Measurements from ENCODE around the gene CNKSR2. TPM values are rescaled to one million over a fixed set of nuclear protein-coding genes. Genes with fewer than 3 reads are reported as not detected.

Gene CNKSR2
- total RNA-seq, 1 experiment from 2014 or later: not detected

GRCh38 chrX:21678048-21678612 lies 303.9 kb downstream of the CNKSR2 start:
- DNase-seq (ENCODE audit: low read depth, low spot score): no peak
- ChIA-PET CTCF (no interaction called here), POLR2A (no interaction called here), RAD21 (ENCODE audit: low non-redundant PET in 1 of 2, low total read pairs in 2 of 2, uncharacterized antibody in 2 of 2, unreplicated experiment in 2 of 2) (no interaction called here)
- H3K27me3 ChIP-seq (ENCODE audit: insufficient read depth, low read length): no peaks in the 10 kb centered on the region
- no peak overlapping the region for H3K27ac ChIP-seq (ENCODE audit: low read depth, low read length)
- BruUV-seq (replicated peaks): no TSS peak
- H3K36me3 ChIP-seq (ENCODE audit: control insufficient read depth in 1 of 2, insufficient read depth in 2 of 2, low read length in 2 of 2): no peaks in the 10 kb centered on the region
- no peaks in the 10 kb centered on the region for H3K79me2 ChIP-seq (ENCODE audit: insufficient read depth, low read length)
- no peak overlapping the region for H3K4me3 ChIP-seq (replicated peaks in 1 of 2; ENCODE audit: low read depth in 1 of 2, low read length in 2 of 2)
- no peaks in the 10 kb centered on the region for H4K20me1 ChIP-seq (ENCODE audit: insufficient read depth)
- intact Hi-C loops (cut with micrococcal nuclease): no loop called here
- TF ChIP-seq CBX3 (IDR thresholded peaks at IDR 0.05; ENCODE audit: low read depth): no peak
- no peak for TF ChIP-seq JUND (IDR thresholded peaks at IDR 0.05)
- TF ChIP-seq CEBPB (IDR thresholded peaks at IDR 0.05; ENCODE audit: low read depth): no peak
- no peak for TF ChIP-seq SRF (IDR thresholded peaks at IDR 0.05; ENCODE audit: low read depth)
- TF ChIP-seq POLR2AphosphoS5 (IDR thresholded peaks at IDR 0.05; ENCODE audit: low read depth, low read length): no peak
- no peak for TF ChIP-seq ELF1 (IDR thresholded peaks at IDR 0.05; ENCODE audit: borderline replicate concordance, low read depth)
- no peak for TF ChIP-seq POLR2A (IDR thresholded peaks at IDR 0.05; ENCODE audit: borderline replicate concordance, extremely low read depth, insufficient read depth, insufficient read length)
- TF ChIP-seq EZH2 (IDR thresholded peaks at IDR 0.05): no peak
- TF ChIP-seq ZFX (IDR thresholded peaks at IDR 0.05): no peak
- TF ChIP-seq SP1 (IDR thresholded peaks at IDR 0.05; ENCODE audit: low read depth): no peak
- TF ChIP-seq SIN3A (IDR thresholded peaks at IDR 0.05; ENCODE audit: low read depth): no peak
- no peak for TF ChIP-seq FOSL1 (IDR thresholded peaks at IDR 0.05; ENCODE audit: low read depth)
- no peak for TF ChIP-seq ZNF274 (IDR thresholded peaks at IDR 0.05; ENCODE audit: low read depth, low read length)
- TF ChIP-seq EGR1 (IDR thresholded peaks at IDR 0.05; ENCODE audit: low read depth): no peak
- TF ChIP-seq, protein P1, sequence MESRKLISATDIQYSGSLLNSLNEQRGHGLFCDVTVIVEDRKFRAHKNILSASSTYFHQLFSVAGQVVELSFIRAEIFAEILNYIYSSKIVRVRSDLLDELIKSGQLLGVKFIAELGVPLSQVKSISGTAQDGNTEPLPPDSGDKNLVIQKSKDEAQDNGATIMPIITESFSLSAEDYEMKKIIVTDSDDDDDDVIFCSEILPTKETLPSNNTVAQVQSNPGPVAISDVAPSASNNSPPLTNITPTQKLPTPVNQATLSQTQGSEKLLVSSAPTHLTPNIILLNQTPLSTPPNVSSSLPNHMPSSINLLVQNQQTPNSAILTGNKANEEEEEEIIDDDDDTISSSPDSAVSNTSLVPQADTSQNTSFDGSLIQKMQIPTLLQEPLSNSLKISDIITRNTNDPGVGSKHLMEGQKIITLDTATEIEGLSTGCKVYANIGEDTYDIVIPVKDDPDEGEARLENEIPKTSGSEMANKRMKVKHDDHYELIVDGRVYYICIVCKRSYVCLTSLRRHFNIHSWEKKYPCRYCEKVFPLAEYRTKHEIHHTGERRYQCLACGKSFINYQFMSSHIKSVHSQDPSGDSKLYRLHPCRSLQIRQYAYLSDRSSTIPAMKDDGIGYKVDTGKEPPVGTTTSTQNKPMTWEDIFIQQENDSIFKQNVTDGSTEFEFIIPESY (IDR thresholded peaks at IDR 0.05; ENCODE audit: extremely low read depth, insufficient replicate concordance, low read length): no peak
- TF ChIP-seq REST (IDR thresholded peaks at IDR 0.05; ENCODE audit: low read depth): no peak
- H3K4me1 ChIP-seq (ENCODE audit: control insufficient read depth in 1 of 2, insufficient read depth in 2 of 2, low read length in 2 of 2): no peaks in the 10 kb centered on the region
- H3K9me3 ChIP-seq (ENCODE audit: control insufficient read depth in 1 of 2, insufficient read depth in 1 of 2, low read depth in 1 of 2, low read length in 2 of 2): no peaks in the 10 kb centered on the region
- H2AFZ ChIP-seq (ENCODE audit: low read depth, low read length, poor library complexity, severe bottlenecking): no peak overlapping the region
- no peaks in the 10 kb centered on the region for H3K9me2 ChIP-seq (ENCODE audit: insufficient read depth)
- no peak overlapping the region for H3K9ac ChIP-seq (ENCODE audit: low read length)
- no peak overlapping the region for H3K4me2 ChIP-seq (ENCODE audit: low read length)
- no peak for ATAC-seq

Measured in HCT116 (cell line).